ENCODE measurements around the gene ABLIM3. TPM values are rescaled to one million over a fixed set of nuclear protein-coding genes. Genes with fewer than 3 reads are reported as not detected.
"Not testable (repeated sequence)": the region's sequence is repeated elsewhere in the genome, so short reads cannot be mapped to it uniquely, and the experiment has no call there.

ABLIM3 gene
- total RNA-seq, 1 donor from 2014 or later: not detected

DNA sequence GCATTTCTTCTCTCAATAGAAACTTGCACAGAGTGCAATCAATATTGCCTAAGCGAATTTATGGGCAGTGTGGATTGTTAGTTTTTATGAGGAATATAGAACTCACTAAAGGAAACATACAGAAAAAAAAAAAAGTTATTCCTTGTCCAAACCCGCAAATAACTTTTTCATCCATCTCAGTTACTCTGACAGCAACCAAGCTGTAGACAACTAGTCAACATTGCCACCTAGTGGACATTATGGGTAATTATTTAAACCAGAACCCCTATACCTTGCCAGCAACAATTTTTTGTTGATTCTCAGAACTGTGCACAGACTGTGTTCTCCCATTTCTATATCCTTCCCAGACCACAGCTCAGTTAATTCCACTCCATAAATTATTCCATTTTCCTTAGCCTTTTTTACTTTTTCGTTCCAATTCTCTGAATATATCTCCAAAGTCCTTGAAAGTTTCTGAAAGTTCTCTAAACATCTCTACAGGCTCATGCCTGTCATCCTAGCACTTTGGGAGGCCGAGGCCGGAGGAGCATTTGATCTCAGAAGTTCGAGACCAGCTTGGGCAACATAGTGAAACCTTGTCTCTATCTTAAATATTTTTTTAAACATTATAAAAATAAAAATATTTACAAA lies 127.8 kb downstream of the ABLIM3 start:
- Mint-ChIP-seq H3K27me3 (ENCODE audit: insufficient read depth) (peaks cover 44% of the 10 kb centered on the region), H3K36me3 (ENCODE audit: low read depth) (peaks cover 2% of the 10 kb centered on the region), H3K4me3 (no peak overlapping the region), H3K27ac (no peak overlapping the region), H3K9me3 (no peaks in the 10 kb centered on the region), H3K4me1 (ENCODE audit: low read depth) (peaks cover 5% of the 10 kb centered on the region)
- DNase-seq (ENCODE audit: low spot score): no peak
- intact Hi-C loops (cut with micrococcal nuclease): loop anchor here (1.0 to 10.0 kb wide), 3 partner anchors 84 to 536 kb away; partner anchors contain the start of gene ABLIM3

DNA sequence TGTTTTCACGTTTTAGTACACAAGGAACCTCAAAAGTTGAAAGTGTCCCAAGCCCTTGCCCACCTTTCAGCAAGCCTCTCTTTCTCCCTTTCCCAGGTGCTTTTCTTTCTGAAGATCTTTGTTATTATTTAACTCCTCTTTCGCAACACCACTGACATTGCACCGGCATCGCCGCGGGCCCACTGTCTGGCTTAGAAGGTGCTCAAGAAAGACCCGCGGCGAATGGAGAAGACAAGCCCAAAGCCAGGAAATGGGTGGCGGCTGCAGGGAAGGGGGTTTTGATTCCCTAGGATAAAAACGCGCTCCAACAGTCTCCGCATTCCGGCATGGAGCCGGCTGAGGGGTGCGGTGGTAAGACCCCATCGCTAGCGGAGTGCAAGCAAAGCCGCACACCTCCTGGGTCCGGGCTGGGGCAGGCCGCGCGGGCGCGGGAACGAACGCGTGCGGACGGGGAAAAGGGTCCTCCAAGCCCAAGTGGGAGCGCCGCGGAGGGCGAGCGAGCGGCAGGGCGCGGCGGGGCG lies 130.0 kb downstream of the ABLIM3 start:
- H3K27me3 Mint-ChIP-seq (ENCODE audit: insufficient read depth): peaks cover 53% of the 10 kb centered on the region

DNA sequence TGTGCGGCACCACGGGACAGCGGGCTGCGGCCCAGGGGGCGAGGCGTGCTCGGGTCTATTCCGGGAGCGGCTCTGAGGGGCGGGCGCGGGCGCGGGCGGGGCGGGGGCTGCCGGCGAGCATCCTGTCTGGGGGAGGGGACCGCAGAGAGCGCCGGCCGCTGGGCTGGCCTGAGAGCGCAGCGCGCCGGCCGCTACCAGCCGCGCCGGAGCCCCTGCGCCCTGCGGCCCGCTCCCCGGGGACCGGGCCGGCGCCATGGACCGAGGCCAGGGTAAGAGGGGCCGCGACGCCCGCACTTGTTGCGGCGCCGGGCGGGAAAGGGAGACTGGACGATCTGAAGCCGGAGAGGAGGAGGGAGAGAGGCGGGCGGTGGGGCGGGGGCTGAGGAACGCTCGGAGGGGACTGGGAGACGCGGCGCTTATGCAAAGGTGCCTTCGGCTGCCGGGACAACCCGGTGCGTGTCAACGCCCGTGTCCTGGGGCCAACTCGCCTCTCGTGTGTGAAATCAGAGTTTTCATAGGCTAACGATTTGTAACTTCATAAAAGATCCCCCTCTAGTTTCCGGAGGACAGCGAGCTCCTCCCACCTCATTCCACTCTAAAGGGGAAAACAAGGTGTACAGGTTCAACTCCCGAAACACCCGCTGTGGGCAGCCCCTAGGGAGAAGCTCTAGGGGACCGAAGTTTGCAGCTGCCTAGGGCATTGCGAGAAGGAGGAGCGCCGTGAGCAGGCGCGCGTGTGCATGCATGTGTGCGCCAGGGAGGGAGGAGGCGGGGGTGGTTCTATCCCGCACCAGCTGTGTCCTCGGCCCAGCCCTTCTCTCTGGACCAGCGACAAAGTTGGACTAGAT lies 130.6 kb downstream of the ABLIM3 start, which contains the start of gene AFAP1L1:
Gene AFAP1L1 (plus strand): TSS at position 144 of the 848 bp plus-strand sequence. CDS start 110 bp downstream, at position 254.
- intact Hi-C loops (cut with micrococcal nuclease): no loop called here
- H3K36me3 Mint-ChIP-seq (ENCODE audit: low read depth): peaks cover 2% of the 10 kb centered on the region

More for the DNA sequence above, 130.0 kb downstream of the ABLIM3 start:
- intact Hi-C loops (cut with micrococcal nuclease): no loop called here
- H3K36me3 Mint-ChIP-seq (ENCODE audit: low read depth): peaks cover 2% of the 10 kb centered on the region
- H3K4me3 Mint-ChIP-seq: peak overlapping the region; percentile 61
- DNase-seq (ENCODE audit: low spot score): no peak
- H3K4me1 Mint-ChIP-seq (ENCODE audit: low read depth): peaks cover 5% of the 10 kb centered on the region
- H3K9me3 Mint-ChIP-seq: no peaks in the 10 kb centered on the region
- no peak overlapping the region for H3K27ac Mint-ChIP-seq

DNA sequence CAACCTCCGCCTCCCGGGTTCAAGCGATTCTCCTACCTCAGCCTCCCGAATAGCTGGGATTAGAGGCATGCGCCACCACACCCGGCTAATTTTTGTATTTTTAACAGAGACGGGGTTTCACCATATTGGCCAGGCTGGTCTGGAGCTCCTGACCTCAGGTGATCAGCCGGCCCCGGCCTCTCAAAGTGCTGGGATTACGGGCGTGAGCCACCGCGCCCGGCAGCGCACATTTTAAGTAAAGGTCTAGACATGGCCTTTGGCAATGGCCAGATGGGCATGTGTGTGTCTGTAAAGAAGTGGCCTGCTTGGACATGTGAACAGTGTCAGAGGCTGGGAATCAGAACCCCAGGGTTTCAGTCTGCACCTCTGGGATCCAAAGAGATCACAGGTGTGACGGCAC lies 131.5 kb downstream of the ABLIM3 start:
- DNase-seq (ENCODE audit: low spot score); intact Hi-C loops (cut with micrococcal nuclease); H3K36me3 Mint-ChIP-seq (ENCODE audit: low read depth); H3K9me3 Mint-ChIP-seq; H3K4me1 Mint-ChIP-seq (ENCODE audit: low read depth); H3K4me3 Mint-ChIP-seq; H3K27ac Mint-ChIP-seq: not testable (repeated sequence)
- peaks cover 58% of the 10 kb centered on the region for H3K27me3 Mint-ChIP-seq (ENCODE audit: insufficient read depth)

More for the DNA sequence above, 130.6 kb downstream of the ABLIM3 start, which contains the start of gene AFAP1L1:
- peaks cover 53% of the 10 kb centered on the region for H3K27me3 Mint-ChIP-seq (ENCODE audit: insufficient read depth)
- H3K9me3 Mint-ChIP-seq: no peaks in the 10 kb centered on the region
- H3K4me3 Mint-ChIP-seq: peak within 1 kb of the TSS; percentile 84
- H3K27ac Mint-ChIP-seq: no peak within 1 kb of the TSS
- peaks cover 5% of the 10 kb centered on the region for H3K4me1 Mint-ChIP-seq (ENCODE audit: low read depth)
- no peak for DNase-seq (ENCODE audit: low spot score)

DNA sequence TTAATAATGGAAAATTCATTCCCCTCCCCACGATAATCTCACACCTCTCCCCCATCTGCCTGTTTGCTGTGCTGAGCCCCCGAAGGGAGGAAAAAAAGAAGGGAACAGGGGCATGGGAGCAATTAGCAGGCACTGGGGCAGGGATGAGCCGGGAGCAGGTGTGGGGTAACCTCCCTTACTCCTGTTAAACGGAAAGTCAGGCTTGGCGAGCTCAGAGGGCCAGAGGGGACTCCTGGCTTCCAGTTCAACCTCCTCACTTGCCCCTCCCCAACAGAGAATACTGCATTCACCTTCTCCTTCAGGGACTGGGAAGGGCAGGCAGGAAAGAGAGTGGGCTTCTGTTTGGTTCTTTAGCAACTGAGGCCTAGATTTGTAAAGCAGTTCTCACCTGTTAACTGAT lies 131.9 kb downstream of the ABLIM3 start:
- Mint-ChIP-seq H3K27me3 (ENCODE audit: insufficient read depth) (peaks cover 63% of the 10 kb centered on the region), H3K27ac (no peak overlapping the region), H3K4me3 (no peak overlapping the region), H3K4me1 (ENCODE audit: low read depth) (peaks cover 5% of the 10 kb centered on the region), H3K9me3 (no peaks in the 10 kb centered on the region), H3K36me3 (ENCODE audit: low read depth) (peaks cover 2% of the 10 kb centered on the region)
- no peak for DNase-seq (ENCODE audit: low spot score)
- intact Hi-C loops (cut with micrococcal nuclease): no loop called here

DNA sequence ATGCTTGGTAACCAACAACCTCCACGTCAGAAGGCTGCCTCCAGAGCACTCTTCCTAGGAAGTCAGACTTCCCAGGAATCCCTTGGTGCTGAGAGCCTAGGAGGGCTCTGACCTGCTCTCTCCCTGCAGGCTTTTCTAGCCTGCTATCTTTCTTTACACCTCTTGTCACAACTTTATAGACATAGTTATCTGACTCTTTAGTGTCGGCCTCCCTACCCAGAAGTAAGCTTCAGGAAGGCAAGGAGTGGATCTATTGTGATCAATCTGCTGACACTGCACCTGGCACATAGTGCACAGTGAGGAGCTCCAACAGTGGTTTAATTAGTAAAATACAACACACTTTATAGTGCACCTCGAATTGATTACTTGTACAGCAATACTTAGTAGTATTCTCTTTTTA lies 132.7 kb downstream of the ABLIM3 start:
- H3K27ac Mint-ChIP-seq: no peak overlapping the region
- peaks cover 5% of the 10 kb centered on the region for H3K4me1 Mint-ChIP-seq (ENCODE audit: low read depth)
- intact Hi-C loops (cut with micrococcal nuclease): no loop called here
- no peak for DNase-seq (ENCODE audit: low spot score)
- peaks cover 2% of the 10 kb centered on the region for H3K36me3 Mint-ChIP-seq (ENCODE audit: low read depth)
- no peak overlapping the region for H3K4me3 Mint-ChIP-seq
- peaks cover 64% of the 10 kb centered on the region for H3K27me3 Mint-ChIP-seq (ENCODE audit: insufficient read depth)
- H3K9me3 Mint-ChIP-seq: no peaks in the 10 kb centered on the region

DNA sequence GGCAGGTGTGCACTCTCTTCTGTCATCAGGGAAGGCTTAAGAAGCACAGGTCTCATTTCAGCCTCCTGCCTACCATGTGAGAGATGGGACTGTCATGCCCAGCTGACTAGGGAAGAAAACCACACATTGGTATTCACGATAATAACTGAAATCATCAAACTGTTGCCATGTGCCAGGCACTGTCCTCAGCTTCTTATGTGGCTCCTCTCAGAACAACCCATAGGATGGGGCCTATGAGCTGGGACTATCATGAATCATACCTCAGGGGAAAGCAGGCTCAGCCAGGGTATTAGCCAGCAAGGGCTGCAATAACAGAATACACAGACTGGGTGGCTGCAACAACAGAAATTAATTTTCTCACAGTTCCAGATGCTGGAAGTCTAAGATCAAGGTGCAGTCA lies 133.6 kb downstream of the ABLIM3 start:
- no peaks in the 10 kb centered on the region for H3K9me3 Mint-ChIP-seq
- peaks cover 63% of the 10 kb centered on the region for H3K27me3 Mint-ChIP-seq (ENCODE audit: insufficient read depth)
- H3K4me1 Mint-ChIP-seq (ENCODE audit: low read depth): peaks cover 5% of the 10 kb centered on the region
- no peak for DNase-seq (ENCODE audit: low spot score)
- H3K27ac Mint-ChIP-seq: no peak overlapping the region
- H3K36me3 Mint-ChIP-seq (ENCODE audit: low read depth): peaks cover 2% of the 10 kb centered on the region
- intact Hi-C loops (cut with micrococcal nuclease): no loop called here
- H3K4me3 Mint-ChIP-seq: no peak overlapping the region

DNA sequence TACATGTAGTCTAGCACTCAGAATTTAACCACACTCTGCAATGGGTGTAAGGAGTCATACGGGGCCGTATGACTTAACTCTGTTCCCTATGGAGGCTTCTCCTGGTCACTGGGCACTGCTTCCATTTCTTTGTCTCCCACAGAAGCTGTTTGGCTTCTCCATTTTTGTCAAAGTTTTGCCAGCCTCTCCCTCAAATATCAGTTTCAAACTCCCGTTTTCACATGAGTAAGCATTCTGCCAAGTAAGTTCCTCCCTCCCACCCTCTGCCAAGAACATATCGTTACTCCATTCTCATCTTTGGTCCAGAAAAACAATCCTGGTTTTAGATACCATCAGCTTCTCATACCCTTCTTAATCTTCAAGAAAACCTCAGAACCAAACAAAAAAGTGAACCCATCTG lies 136.5 kb downstream of the ABLIM3 start:
- no peaks in the 10 kb centered on the region for H3K4me1 Mint-ChIP-seq (ENCODE audit: low read depth)

DNA sequence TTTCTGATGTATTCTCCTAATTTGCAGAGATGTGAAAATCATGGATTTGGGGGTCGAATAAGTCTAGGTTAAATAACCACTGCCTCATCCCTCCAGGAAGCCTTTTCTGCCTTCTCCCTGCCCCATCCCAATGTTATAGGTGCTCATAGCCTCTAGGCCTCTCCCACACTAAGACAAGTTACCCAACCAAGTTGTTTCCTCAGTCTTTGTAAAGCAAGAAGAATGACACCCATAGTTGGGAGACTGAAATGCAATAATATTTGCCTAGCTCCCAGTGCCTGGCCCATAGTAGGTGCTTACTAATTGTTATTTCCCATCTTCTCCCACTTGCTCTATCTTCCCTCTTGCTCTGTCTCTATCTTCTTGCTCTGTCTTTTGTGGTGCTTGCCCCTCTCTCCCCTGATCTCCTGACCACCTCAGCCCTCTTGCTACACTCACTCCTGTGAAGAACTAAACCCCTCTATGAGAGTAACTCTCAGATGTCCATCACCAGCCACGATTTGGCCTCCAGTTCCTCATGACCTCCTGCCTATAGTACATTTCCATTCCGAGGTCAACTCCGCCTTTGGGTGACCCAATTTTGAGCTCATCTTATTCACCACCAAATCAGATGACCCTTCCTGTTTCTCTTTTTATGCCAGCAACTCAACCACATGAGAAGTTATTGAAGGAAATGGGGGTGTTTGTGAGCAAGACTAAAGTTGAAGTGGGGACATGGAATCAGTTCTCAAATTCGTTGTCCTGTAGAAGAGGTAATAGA lies 137.3 kb downstream of the ABLIM3 start:
- no peak for DNase-seq (ENCODE audit: low spot score)
- intact Hi-C loops (cut with micrococcal nuclease): no loop called here
- H3K4me1 Mint-ChIP-seq (ENCODE audit: low read depth): no peaks in the 10 kb centered on the region
- H3K27me3 Mint-ChIP-seq (ENCODE audit: insufficient read depth): peaks cover 43% of the 10 kb centered on the region
- no peak overlapping the region for H3K4me3 Mint-ChIP-seq
- H3K27ac Mint-ChIP-seq: no peak overlapping the region
- no peaks in the 10 kb centered on the region for H3K36me3 Mint-ChIP-seq (ENCODE audit: low read depth)
- no peaks in the 10 kb centered on the region for H3K9me3 Mint-ChIP-seq

More for the DNA sequence above, 136.5 kb downstream of the ABLIM3 start:
- Mint-ChIP-seq H3K27me3 (ENCODE audit: insufficient read depth) (peaks cover 48% of the 10 kb centered on the region), H3K9me3 (no peaks in the 10 kb centered on the region), H3K4me3 (no peak overlapping the region), H3K36me3 (ENCODE audit: low read depth) (no peaks in the 10 kb centered on the region), H3K27ac (no peak overlapping the region)
- no peak for DNase-seq (ENCODE audit: low spot score)
- intact Hi-C loops (cut with micrococcal nuclease): no loop called here

DNA sequence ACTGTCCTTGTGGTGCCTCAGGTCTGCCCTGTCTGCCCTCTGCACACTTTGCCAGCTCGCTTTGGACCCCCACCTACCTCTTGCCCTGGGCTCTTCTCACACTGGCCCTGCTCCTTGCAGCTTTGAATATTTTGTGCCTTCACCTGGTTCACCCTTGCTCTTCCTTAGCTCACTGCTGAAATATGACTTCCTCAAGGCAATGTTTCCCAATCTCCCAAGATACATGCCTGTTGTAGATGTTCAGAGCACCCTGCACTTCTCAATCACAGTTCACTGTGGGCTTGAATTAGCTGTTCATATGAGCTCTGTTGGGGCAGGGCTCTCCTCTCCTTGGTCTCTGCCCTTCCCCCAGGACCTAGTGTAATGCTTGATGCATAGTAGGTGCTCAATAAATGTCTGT lies 138.4 kb downstream of the ABLIM3 start:
- Mint-ChIP-seq H3K4me3 (no peak overlapping the region), H3K27ac (no peak overlapping the region), H3K4me1 (ENCODE audit: low read depth) (no peaks in the 10 kb centered on the region), H3K27me3 (ENCODE audit: insufficient read depth) (peaks cover 39% of the 10 kb centered on the region), H3K9me3 (no peaks in the 10 kb centered on the region), H3K36me3 (ENCODE audit: low read depth) (no peaks in the 10 kb centered on the region)
- intact Hi-C loops (cut with micrococcal nuclease): no loop called here
- DNase-seq (ENCODE audit: low spot score): no peak

DNA sequence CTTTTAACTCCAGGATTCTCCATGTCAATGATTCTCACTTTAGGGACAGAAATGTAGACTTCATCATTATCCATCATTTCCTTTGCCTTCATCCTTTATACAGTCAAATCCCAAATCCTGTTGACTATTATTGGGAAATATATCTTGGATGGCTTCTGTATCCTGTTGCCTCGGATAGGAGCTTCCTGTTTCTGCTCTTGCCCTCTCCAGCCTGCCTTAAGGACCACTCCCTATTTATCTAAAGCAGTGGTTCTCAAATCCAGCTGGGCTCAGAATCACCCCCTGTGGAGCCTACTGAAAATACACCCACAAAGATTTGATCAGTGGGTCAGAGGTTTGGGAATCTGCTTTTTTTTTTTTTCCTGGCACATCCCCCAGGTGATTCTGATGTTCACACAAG lies 138.8 kb downstream of the ABLIM3 start:
- DNase-seq (ENCODE audit: low spot score): no peak
- Mint-ChIP-seq H3K9me3 (no peaks in the 10 kb centered on the region), H3K4me3 (no peak overlapping the region), H3K36me3 (ENCODE audit: low read depth) (no peaks in the 10 kb centered on the region), H3K27ac (no peak overlapping the region), H3K4me1 (ENCODE audit: low read depth) (no peaks in the 10 kb centered on the region), H3K27me3 (ENCODE audit: insufficient read depth) (peaks cover 37% of the 10 kb centered on the region)
- intact Hi-C loops (cut with micrococcal nuclease): no loop called here

DNA sequence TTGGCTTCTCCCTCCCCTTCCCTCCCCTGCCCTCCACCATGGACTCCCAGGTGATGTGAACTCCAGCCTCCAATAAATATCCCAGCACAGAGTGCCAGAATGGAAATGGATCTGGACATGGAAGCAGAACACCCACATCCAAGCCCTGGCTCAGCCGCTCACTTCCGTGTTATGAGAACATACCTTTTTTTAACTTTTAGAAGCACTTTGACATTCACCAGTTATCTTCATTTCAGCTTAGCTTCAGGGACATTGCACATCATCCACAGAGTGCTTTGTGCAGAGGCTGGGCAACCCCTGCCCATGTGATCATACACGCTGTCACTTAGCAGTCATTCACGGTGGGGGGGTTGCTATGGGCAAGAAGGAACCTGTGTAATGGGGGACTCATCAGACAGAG lies 139.5 kb downstream of the ABLIM3 start:
- Mint-ChIP-seq H3K9me3 (no peaks in the 10 kb centered on the region), H3K36me3 (ENCODE audit: low read depth) (no peaks in the 10 kb centered on the region), H3K27ac (no peak overlapping the region), H3K27me3 (ENCODE audit: insufficient read depth) (peaks cover 37% of the 10 kb centered on the region), H3K4me3 (no peak overlapping the region), H3K4me1 (ENCODE audit: low read depth) (no peaks in the 10 kb centered on the region)
- intact Hi-C loops (cut with micrococcal nuclease): no loop called here
- no peak for DNase-seq (ENCODE audit: low spot score)

Data from activated T-helper 1 cell treated with anti-CD3 and anti-CD28 coated beads, Interleukin-12 subunit alpha, Interleukin-12 subunit beta, Interleukin-2, Interleukin-4 antibody, amounts not matched to agents 30 ng/mL and 10 ng/mL and 1 ng/mL, durations not matched to agents 14 hours and 24 hours and 36 hours (primary cell).